ENCODE measurements around the gene CES3.
"Not testable (repeated sequence)": the region's sequence is repeated elsewhere in the genome, so short reads cannot be mapped to it uniquely, and the experiment has no call there.

The CES3 gene

DNA sequence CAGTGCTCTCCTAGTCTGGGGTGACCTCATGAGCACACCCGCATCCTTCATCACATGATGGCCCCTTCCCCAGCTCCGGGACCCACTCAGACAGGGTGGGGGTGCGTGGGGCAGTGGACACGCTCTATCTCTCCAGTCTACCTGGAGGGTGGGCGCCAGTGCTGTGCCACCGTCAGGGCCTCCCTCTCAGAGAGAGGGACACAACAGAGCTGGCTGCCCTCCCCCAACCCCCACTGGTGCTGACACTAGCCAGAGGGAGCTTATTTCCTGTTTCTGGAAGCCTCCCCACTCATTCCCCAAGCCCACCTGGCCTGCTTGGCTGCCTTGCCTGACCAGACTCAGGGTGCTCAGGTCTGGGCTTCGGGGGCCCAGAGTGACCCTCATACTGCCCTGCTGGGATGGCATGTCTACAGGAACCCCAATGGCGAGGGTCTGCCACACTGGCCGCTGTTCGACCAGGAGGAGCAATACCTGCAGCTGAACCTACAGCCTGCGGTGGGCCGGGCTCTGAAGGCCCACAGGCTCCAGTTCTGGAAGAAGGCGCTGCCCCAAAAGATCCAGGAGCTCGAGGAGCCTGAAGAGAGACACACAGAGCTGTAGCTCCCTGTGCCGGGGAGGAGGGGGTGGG is 17.5 kb upstream of the CES3 start:
- H3K4me3 ChIP-seq = no peak overlapping the region
- H3K27ac ChIP-seq = no peak overlapping the region

DNA sequence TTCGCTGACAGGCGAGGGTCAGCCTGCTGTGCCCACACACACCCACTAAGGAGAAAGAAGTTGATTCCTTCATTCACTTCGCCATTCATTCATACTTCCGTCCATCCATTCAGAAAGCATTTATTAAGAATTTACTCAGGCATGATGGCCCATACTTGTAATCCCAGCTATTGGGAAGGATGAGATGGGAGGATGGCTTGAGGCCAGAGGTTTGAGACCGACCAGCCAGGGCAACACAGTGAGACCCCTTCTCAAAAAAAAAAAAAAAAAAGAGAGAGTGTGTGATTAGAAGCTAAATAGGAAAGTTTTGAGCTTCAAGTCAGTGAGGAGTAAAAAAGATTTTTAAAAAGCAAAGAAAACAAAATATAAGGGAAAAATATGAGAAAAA is 17.0 kb upstream of the CES3 start:
- Histone ChIP-seq H3K27ac (no peak overlapping the region), H3K4me3 (no peak overlapping the region)

DNA sequence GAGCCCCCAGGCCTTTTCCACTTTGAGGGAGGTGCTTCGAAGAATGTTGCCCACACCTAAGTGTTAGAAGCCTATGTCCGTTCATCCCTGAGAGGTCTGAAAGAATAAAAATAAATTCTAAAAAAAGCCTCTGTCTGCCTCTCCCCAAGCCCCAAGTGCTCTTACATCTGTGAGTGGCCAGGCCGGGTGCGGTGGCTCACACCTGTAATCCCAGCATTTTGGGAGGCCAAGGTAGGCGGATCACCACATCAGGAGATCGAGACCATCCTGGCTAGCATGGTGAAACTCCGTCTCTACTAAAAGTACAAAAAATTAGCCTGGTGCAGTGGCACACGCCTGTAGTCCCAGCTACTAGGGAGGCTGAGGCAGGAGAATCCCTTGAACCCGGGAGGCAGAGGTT is 16.1 kb upstream of the CES3 start:
- H3K27ac ChIP-seq, H3K4me3 ChIP-seq: not testable (repeated sequence)

DNA sequence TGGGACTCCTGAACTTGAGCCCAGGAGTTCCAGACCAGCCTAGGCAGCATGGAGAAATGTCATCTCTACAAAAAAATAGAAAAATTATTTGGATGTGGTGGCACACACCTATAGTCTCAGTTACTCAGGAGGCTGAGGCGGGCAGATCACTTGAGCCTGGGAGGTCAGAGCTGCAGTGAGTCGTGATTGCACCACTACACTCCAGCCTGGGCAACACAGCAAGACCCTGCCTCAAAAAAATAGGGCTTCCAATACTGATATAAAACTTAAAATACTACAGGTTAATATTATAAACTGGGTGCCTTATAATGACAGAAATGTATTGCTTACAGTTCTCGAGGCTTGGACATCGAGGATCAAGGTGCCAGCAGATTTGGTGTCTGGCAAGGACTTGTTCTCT is 15.1 kb upstream of the CES3 start:
- Histone ChIP-seq H3K4me3 (no peak overlapping the region), H3K27ac (no peak overlapping the region)

DNA sequence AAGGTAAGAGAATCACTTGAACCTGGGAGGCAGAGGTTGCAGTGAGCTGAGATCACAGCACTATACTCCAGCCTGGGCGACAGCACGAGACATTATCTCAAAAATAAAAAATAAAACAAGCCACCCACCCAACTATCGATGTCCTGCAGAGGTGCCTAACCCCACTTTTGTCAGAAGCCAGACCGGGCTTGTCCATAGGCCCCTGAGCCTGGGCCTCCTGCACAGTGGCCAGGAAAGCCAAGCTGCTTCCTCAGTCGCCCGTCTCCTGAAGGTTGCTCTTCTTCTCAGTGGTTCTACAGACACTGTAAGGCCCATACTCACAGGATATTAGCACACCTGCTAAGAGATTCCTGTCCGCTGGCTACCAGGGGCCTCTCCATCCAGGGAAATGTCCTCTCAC is 14.5 kb upstream of the CES3 start:
- no peak overlapping the region for H3K27ac ChIP-seq
- no peak overlapping the region for H3K4me3 ChIP-seq

DNA sequence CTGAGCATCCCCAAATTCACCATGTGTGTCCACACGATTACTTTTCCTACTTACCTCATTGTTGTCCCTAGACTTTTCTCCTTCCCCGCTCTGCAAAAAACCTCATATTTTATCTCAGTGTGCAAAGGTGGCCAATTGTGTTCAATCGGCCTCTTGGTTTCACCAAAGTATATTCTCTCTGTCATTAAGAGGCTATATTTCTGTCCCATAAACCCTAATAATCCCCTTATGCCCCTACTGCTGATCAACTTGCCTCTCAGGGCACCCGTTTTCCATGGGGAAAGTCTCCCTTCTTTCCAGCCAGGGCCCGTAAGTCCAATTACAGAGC is 14.1 kb upstream of the CES3 start:
- Histone ChIP-seq H3K4me3 (no peak overlapping the region), H3K27ac (no peak overlapping the region)

DNA sequence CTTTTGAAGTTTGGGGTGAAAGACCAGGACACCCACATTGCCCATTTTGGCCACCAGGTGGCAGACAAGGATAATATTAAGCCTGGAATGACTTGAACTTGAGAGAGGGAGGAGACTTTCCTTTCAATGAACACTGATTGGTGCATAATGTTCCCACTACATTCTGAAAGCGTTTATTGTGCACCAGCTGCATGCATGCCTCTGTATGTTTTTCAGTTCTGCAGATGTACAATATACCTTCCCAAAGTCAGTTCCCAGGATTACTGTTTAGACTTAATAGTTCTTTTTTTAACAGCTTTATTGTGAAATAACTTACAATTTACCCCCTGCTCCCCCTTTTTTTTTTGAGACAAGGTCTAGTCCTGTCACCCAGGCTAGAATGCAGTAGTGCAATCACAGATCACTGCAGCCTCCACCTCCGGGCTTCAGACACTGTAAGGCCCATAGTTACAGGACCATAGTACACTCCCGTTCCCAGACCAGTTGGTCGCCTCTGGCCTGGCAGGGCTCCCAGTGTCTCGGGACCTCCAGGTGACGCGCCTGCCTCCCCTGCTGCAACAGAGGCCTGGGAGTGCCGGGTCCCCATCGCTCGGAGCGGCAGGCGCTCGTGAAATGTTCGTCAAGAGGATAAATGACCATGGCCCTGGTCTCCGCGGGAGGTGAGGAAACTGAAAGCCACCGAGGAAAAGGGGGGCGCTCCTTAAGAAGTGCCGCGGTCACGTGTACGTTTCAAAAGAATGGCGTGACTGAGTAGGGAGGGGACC is 13.6 kb upstream of the CES3 start:
- peak overlapping the region; percentile 13 to 49 (median 34) for H3K4me3 ChIP-seq
- no peak overlapping the region for H3K27ac ChIP-seq

DNA sequence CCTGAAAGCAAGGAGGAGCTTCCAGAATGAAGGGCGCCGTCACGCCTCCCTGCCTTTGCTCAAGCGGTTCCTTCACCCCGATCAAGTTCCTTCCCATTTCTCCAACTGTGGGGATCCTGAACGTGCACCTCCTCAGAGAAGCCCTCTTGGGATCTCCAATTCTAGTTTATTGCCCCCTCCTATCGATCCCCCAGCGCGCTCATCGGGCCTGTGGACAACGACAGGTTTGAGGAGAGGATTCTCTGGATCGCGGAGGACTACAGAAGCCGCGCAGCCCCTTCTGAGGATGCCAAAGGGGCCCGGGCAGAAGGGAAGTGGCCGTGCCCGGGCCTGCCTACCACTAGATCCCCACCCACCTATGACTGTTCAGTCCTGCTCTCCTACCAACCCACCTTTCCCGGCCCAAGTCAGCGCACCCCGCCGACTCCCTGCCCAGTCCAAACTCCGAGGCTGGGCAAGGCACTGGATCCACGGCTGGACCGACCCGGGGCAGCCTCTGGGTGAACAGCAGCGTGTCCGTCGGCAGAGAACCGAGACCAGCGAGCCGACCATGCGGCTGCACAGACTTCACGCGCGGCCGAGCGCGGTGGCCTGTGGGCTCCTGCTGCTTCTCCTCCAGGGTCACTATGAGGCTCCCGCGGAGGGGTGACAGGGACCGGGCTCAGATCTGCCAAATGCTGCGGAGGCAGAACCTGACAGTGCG is 12.8 kb upstream of the CES3 start:
- peak overlapping the region; percentile 13 to 49 (median 34) for H3K4me3 ChIP-seq
- peak overlapping the region in 2 of 21 experiments; percentile 0 to 26 for H3K27ac ChIP-seq

DNA sequence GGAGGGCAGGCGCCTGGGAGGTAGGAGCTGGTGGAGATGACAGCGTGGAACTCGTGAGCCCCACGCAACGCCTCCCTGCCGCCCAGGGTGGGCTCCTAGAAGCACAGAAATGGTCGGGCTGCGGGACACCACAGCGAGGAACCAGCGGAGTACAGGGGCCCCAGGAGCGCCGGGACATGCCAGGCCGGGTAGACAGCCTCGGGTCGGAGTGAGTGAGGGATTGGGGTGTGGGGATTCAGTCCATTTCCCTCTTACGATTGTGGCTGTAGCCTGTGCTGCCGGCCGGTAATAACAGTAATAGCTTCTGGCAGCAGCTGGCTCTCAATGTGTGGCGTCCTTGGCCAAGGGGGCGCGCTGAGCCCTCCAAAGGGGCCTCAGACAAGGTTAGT is 12.2 kb upstream of the CES3 start:
- H3K4me3 ChIP-seq = peak overlapping the region in 6 of 7 experiments; percentile 13 to 49 (median 32)
- no peak overlapping the region for H3K27ac ChIP-seq

DNA sequence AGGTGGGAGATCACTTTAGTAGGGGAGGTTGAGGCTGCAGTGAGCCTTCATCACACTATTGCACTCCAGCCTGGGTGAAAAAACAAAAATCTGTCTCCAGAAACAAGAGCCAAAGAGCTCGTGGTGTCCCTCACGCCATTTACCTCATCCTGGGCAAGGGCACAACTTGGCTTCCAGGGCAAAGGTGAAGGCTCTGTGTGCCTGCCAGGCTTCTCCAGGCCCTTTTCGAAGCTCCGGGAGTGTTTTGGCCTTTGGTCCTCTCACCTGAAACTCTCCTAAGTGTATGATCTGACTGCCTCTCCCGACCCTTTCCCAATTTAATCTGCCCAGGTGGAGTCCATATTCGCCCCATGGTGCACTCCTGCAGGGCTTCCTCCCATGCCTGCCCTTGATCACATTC is 11.6 kb upstream of the CES3 start:
- H3K4me3 ChIP-seq = no peak overlapping the region
- no peak overlapping the region for H3K27ac ChIP-seq

DNA sequence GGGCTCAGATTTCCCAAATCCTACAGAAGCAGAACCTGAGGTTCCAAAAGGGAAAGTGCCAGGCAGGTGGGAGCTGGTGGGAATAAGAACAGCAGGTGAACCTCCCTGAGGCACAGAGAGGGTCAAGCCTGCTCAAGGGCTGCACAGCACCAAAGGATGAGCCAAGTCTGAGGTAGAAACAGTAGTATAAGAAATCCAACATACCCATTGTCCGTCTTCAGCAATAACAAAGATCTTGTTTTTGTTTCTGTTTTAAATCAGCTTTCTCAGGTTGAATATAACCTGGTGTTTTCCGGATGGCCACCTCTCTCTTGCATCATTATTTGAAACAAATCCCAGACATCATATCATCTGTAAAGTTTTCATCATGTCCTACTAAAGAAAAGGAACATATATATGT is 10.6 kb upstream of the CES3 start:
- Histone ChIP-seq H3K27ac (no peak overlapping the region), H3K4me3 (no peak overlapping the region)

DNA sequence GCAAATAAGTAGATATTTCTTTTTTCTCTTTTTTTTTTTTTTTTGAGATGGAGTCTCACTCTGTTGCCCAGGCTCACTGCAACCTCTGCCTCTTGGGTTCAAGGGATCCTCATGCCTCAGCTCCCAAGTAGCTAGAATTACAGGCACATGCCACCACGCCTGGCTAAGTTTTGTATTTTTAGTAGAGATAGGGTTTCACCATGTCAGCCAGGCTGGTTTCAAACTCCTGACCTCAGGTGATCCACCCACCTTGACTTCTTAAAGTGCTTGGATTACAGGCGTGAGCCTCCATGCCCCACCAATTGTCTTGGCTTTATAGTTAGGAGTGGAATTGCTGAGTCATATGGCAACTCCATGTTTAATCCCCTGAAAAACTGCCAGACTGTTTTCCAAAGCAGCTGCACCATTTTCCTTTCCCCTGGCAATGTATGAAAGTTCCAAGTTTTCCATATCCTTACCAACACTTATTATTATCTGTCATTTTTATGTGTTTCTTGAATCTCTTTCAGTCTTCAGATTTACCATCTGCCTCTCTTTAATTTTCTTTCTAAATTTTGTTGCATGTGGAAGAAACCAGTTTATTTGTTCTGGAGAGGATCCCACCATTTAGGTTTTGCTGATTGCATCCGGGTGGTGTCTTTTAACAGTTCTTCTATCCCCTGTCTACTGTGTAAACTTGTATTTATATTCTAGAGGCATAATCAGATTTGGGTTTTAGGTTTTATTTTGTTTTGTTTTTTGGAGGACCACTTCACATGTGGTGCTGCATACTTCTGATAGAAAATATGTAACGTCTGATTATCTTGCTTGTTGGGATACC is 9.9 kb upstream of the CES3 start:
- Histone ChIP-seq H3K27ac (no peak overlapping the region), H3K4me3 (no peak overlapping the region)

DNA sequence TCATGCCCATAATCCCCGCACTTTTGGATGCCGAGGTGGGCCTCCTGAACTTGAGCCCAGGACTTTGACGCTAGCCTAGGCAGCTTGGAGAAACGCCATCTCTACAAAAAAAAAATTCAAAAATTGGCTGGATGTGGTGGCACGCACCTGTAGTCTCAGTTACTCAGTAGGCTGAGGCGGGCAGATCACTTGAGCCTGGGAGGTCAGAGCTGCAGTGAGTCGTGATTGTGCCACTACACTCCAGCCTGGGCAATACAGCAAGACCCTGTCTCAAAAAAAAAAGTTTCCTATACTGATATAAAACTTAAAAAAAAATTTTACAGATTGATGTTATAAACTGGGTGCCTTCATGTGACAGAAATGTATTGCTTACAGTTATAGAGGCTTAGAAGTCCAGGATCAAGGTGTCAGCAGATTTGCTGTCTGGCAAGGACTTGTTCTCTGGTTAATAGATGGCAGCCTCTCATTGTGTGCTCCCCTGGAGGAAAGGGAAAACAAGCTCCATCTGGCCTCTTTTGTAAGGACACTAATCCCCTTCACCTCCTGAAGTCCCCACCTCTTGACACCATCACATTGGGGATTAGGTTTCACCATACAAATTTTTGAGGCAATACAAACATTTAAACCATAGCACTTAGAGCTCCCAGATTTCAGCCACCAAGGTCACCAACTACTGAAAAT is 8.5 kb upstream of the CES3 start:
- Histone ChIP-seq H3K27ac (no peak overlapping the region), H3K4me3 (no peak overlapping the region)

DNA sequence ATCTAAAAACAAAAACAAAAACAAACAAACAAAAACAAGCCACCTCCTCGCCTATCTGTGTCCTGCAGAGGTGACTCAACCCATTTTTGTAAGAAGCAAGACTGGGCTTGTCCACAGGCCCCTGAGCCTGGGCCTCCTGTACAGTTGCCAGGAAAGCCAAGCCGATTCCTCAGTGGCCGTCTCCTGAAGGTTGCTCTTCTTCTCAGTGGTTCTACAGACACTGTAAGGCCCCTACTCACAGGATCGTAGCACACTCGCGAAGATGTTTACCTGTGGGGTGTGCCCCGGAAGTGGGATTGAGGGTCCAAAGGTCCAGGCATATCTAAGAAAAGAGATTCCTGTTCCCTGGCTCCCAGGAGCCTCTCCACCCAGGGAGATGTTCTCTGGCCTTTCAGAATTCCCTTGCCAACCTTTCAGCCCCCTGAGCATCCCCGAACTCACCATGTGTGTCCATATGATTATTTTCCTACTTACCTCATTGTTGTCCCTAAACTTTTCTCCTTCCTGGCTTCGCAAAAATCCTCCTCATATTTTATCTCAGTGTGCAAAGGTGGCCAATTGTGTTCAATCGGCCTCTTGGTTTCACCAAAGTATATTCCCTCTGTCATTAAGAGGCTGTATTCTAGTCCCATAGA is 7.5 kb upstream of the CES3 start:
- Histone ChIP-seq H3K27ac (no peak overlapping the region), H3K4me3 (no peak overlapping the region)

DNA sequence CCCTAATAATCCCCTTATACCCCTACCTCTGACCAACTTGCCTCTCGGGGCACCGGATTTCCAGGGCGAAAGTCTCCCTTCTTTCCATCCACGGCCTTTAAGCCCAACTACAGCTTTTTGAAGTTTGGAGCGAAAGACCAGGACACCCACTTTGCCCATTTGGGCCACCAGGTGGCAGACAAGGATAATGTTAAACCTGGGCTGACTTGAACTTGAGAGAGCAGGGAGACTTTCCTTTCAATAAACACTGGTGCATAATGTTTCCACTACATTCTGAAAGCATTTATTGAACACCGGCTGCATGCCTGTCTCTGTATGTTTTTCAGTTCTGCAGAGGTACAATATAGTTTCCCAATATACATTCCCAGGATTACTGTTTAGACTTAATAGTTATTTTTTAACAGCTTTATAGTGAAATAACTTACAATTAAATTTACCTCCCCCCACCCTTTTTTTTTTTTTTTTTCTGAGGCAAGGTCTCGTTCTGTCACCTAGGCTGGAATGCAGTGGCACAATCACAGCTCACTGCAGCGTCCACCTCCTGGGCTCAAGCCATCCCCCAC is 6.9 kb upstream of the CES3 start:
- Histone ChIP-seq H3K27ac (no peak overlapping the region), H3K4me3 (no peak overlapping the region)

DNA sequence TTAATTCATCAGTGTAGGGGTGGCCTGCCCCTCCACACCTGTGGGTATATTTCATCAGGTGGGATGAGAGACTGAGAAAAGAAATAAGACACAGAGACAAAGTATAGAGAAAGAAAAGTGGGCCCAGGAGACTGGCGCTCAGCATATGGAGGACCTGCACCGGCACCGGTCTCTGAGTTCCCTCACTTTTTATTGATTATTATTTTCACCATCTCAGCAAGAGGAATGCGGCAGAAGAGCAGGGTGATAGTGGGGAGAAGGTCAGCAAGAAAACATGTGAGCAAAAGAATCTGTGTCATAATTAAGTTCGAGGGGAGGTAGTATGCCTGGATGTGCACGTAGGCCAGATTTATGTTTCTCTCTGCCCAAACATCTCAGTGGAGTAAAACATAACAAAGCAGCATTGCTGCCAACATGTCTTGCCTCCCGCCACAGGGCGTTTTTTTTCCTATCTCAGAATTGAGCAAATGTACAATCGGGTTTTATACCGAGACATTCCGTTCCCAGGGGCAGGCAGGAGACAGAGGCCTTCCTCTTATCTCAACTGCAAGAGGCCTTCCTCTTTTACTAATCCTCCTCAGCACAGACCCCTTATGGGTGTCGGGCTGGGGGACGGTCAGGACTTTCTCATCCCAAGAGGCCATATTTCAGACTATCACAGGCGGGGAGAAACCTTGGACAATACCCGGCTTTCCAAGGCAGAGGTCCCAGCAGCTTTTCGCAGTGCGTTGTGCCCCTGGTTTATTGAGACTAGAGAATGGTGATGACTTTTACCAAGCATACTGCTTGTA is 5.5 kb upstream of the CES3 start:
- H3K4me3 ChIP-seq, H3K27ac ChIP-seq: not testable (repeated sequence)

DNA sequence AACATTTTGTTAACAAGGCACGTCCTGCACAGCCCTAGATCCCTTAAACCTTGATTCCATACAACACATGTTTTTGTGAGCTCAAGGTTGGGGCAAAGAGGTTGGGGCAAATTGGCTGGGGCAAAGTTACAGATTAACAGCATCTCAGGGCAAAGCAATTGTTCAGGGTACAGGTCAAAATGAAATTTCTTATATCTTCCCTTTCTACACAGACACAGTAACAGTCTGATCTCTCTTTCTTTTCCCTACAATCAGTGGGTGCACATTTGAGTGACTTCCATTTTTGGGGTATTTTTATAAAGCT is 5.0 kb upstream of the CES3 start:
- not testable (repeated sequence) for H3K4me3 ChIP-seq, H3K27ac ChIP-seq

DNA sequence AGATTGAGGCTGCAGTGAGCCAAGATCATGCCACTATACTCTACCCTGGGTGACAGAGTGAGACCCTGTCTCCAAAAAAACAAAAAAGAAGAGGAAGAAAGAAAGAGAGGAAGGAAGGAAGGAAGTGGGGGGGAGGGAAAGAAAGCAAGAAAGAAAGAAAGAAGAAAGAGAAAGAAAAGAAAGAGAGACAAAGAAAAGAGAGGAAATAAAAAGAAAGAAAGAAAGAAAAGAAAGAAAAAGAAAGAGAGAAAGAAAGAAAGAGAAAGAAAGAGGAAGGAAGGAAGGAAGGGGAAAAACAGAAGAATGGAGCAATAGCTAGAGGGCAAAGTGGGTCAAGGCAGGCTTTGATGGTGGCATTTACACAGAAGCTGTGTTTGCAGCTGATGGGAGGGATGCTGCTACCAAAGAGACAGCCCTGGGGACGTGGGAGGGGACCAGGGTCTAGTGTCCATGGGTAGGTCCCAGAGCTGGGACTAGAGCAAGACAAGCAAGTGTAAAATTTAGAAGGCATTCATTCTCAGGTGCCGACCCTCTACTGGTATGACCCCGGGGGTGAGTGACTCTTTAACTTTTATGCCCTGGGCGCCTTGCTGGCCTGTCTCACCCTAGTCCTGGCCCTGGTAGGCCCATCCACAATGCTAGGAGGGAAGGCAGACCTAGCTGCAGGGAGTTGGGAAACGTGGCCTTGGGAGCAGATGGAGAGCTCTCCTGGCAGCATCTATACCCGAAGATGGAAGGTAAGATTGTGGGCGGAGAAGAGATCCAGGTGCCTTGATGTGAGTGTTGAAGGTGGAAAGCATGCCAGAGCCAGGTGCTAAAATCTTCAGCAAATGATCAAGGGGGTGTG is 2.0 kb upstream of the CES3 start:
- Histone ChIP-seq H3K4me3 (no peak overlapping the region), H3K27ac (peak overlapping the region in 1 of 21 experiments; percentile 10)
